NCI-H82 (cell line): ENCODE data around the gene ZNF556.
A peak's percentile ranks its signal among the peaks of the same experiment; 100 is the strongest.

Experiments
- DNase-seq: peaks from one replicate; lab custom pipeline; 2025; lab: John Stamatoyannopoulos, UW

ZNF556 gene

GRCh38 chr19:2905918-2906519 is 38.9 kb downstream of the ZNF556 start:
- DNase-seq = no peak

GRCh38 chr19:2906631-2907195 is 39.6 kb downstream of the ZNF556 start:
- DNase-seq = no peak

GRCh38 chr19:2912306-2912705 is 45.2 kb downstream of the ZNF556 start:
- DNase-seq = no peak

GRCh38 chr19:2917275-2918184 is 50.4 kb downstream of the ZNF556 start:
- no peak for DNase-seq

GRCh38 chr19:2922987-2923386 is 55.9 kb downstream of the ZNF556 start:
- DNase-seq = peak; percentile 15

- DNase-seq = no peak
Observed at GRCh38 chr19:2923510-2923909, 56.4 kb downstream of the ZNF556 start.

- no peak for DNase-seq
Observed at GRCh38 chr19:2926341-2927031, 59.4 kb downstream of the ZNF556 start.

GRCh38 chr19:2927032-2927430 is 59.9 kb downstream of the ZNF556 start:
- DNase-seq = no peak
